ENCODE data around the gene DAZAP1. TPM values are rescaled to one million over a fixed set of nuclear protein-coding genes. Genes with fewer than 3 reads are reported as not detected.

DAZAP1 gene
- polyA plus RNA-seq, 1 donor (not counting 4 experiments of a cell fraction or from before 2014, with no cell fraction given): 99.2 TPM

- Histone ChIP-seq H3K4me2 (ENCODE audit: control insufficient read depth, extremely low read depth, insufficient read depth, low read depth, low read length) (peak overlapping the region; percentile 70), H2AFZ (ENCODE audit: control insufficient read depth, low read length) (no peak overlapping the region), H3K4me1 (ENCODE audit: control insufficient read depth, extremely low read depth, insufficient read depth, low read length) (peaks cover 16% of the 10 kb centered on the region), H3K27me3 (ENCODE audit: control insufficient read depth, extremely low read depth, insufficient read depth, low read length) (peaks cover 53% of the 10 kb centered on the region), H3K9me1 (ENCODE audit: control insufficient read depth, extremely low read depth, insufficient read depth, low read length) (peaks cover 4% of the 10 kb centered on the region), H4K20me1 (ENCODE audit: control insufficient read depth, extremely low read depth, insufficient read depth, low read length) (peaks cover 12% of the 10 kb centered on the region), H3K9ac (ENCODE audit: control insufficient read depth, extremely low read depth, insufficient read depth, low read length) (no peak overlapping the region), H3K36me3 (ENCODE audit: control insufficient read depth in 2 of 2, extremely low read depth in 1 of 2, insufficient read depth in 2 of 2, low read length in 2 of 2) (peaks cover 2 to 5% of the 10 kb centered on the region in 2 experiments), H3K9me3 (ENCODE audit: control insufficient read depth, low read depth, low read length) (no peaks in the 10 kb centered on the region), H3K79me2 (ENCODE audit: control insufficient read depth, insufficient read depth, low read length) (no peaks in the 10 kb centered on the region), H3K27ac (ENCODE audit: control insufficient read depth, insufficient read depth, low read length) (no peak overlapping the region), H3K4me3 (ENCODE audit: control insufficient read depth in 2 of 3, extremely low read depth in 1 of 3, insufficient read depth in 2 of 3, low read depth in 1 of 3, low read length in 3 of 3) (peak overlapping the region; percentile 48 to 60 (median 51))
- DNase-seq (ENCODE audit: low read depth, low spot score) (no peak), FAIRE-seq (no peak)
- TF ChIP-seq EZH2 (IDR thresholded peaks at IDR 0.05; ENCODE audit: low read length) (peak; percentile 12), CTCF (optimal IDR thresholded peaks at IDR 0.05 in 1 of 3, IDR thresholded peaks at IDR 0.05 in 1 of 3, conservative IDR thresholded peaks at IDR 0.05 in 1 of 3; ENCODE audit: extremely low read depth in 1 of 3, insufficient read depth in 2 of 3, low read length in 3 of 3) (no peak)
- dilution Hi-C loops (cut with MboI; ENCODE audit: extremely low pct_ligation_motif_present, low sequenced_read_pairs): no loop called here
Observed at GRCh38 chr19:1470305-1471009, 63.1 kb downstream of the DAZAP1 start.

- TF ChIP-seq CTCF (optimal IDR thresholded peaks at IDR 0.05 in 1 of 3, IDR thresholded peaks at IDR 0.05 in 1 of 3, conservative IDR thresholded peaks at IDR 0.05 in 1 of 3; ENCODE audit: extremely low read depth in 1 of 3, insufficient read depth in 2 of 3, low read length in 3 of 3) (no peak), EZH2 (IDR thresholded peaks at IDR 0.05; ENCODE audit: low read length) (peak; percentile 80)
- H2AFZ ChIP-seq (ENCODE audit: control insufficient read depth, low read length): no peak overlapping the region
- H3K27me3 ChIP-seq (ENCODE audit: control insufficient read depth, extremely low read depth, insufficient read depth, low read length): peaks cover 47% of the 10 kb centered on the region
- FAIRE-seq (no peak), DNase-seq (ENCODE audit: low read depth, low spot score) (no peak)
- no peak overlapping the region for H3K27ac ChIP-seq (ENCODE audit: control insufficient read depth, insufficient read depth, low read length)
- peaks cover 5 to 6% of the 10 kb centered on the region in 2 experiments for H3K36me3 ChIP-seq (ENCODE audit: control insufficient read depth in 2 of 2, extremely low read depth in 1 of 2, insufficient read depth in 2 of 2, low read length in 2 of 2)
- dilution Hi-C loops (cut with MboI; ENCODE audit: extremely low pct_ligation_motif_present, low sequenced_read_pairs): no loop called here
- H3K9me3 ChIP-seq (ENCODE audit: control insufficient read depth, low read depth, low read length): no peaks in the 10 kb centered on the region
- H3K9me1 ChIP-seq (ENCODE audit: control insufficient read depth, extremely low read depth, insufficient read depth, low read length): peaks cover 4% of the 10 kb centered on the region
- H3K4me2 ChIP-seq (ENCODE audit: control insufficient read depth, extremely low read depth, insufficient read depth, low read depth, low read length): peak overlapping the region; percentile 70
- H3K4me3 ChIP-seq (ENCODE audit: control insufficient read depth in 2 of 3, extremely low read depth in 1 of 3, insufficient read depth in 2 of 3, low read depth in 1 of 3, low read length in 3 of 3): peak overlapping the region in 2 of 3 experiments; percentile 51 to 60
- H3K9ac ChIP-seq (ENCODE audit: control insufficient read depth, extremely low read depth, insufficient read depth, low read length): no peak overlapping the region
- peaks cover 9% of the 10 kb centered on the region for H3K4me1 ChIP-seq (ENCODE audit: control insufficient read depth, extremely low read depth, insufficient read depth, low read length)
- peaks cover 11% of the 10 kb centered on the region for H4K20me1 ChIP-seq (ENCODE audit: control insufficient read depth, extremely low read depth, insufficient read depth, low read length)
- peaks cover 5% of the 10 kb centered on the region for H3K79me2 ChIP-seq (ENCODE audit: control insufficient read depth, insufficient read depth, low read length)
Observed at GRCh38 chr19:1471010-1471514, 63.7 kb downstream of the DAZAP1 start.

All from keratinocyte (primary cell).